Measurements from ENCODE around the gene TMEM54.

Gene TMEM54

DNA sequence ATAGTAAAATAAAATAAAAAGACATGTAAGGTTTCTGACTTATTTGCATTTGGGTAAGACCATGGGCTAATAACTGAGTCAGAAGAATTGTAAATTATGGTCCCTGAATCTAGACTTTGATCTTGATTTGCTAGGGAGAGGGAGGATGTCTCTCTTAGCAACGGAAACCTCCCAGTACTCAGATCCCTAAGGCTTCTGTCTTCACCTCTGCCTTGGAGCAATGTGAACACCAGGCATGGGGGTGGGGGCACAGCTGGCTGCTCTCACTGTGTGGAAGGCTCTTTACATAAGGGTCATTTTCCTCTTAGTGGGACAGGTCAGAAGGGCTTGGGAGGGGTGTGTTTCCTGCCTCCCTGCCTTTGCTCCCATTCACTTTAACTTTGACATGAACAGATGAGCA is 17.0 kb upstream of the TMEM54 start:
- H3K4me3 ChIP-seq (ENCODE audit: low read depth, low read length) = no peak overlapping the region
- DNase-seq (ENCODE audit: low read depth) = no peak
- TF ChIP-seq MYC (IDR thresholded peaks at IDR 0.05; ENCODE audit: low read depth, low read length) (no peak), CTCF (IDR thresholded peaks at IDR 0.05; ENCODE audit: low read depth, low read length) (no peak), POLR2A (IDR thresholded peaks at IDR 0.05; ENCODE audit: extremely low read depth, insufficient read length) (no peak)
- TF ChIP-seq, protein P1, sequence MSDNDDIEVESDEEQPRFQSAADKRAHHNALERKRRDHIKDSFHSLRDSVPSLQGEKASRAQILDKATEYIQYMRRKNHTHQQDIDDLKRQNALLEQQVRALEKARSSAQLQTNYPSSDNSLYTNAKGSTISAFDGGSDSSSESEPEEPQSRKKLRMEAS (IDR thresholded peaks at IDR 0.05; ENCODE audit: low read depth, low read length) = no peak

DNA sequence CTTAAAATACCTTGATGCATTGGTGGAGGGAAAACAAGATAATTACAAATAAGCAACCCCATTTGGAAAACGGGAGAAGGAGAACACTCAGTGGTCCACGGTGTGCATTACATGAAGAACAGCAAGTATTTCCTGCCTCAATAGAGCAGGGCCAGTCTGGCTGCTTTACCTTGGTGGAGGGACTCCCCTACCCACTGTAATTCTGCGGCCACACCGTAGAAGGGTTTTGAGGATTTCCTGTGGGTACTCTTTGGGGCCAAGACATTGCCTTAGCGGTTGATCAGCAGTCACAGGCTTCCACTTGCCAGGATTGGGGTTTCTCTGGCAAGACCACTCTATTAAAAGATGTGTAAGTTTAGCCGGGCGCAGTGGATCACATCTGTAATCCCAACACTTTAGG is 16.3 kb upstream of the TMEM54 start:
- TF ChIP-seq MYC (IDR thresholded peaks at IDR 0.05; ENCODE audit: low read depth, low read length) = no peak
- TF ChIP-seq, protein P1 (IDR thresholded peaks at IDR 0.05; ENCODE audit: low read depth, low read length) = no peak
- no peak for TF ChIP-seq CTCF (IDR thresholded peaks at IDR 0.05; ENCODE audit: low read depth, low read length)
- TF ChIP-seq POLR2A (IDR thresholded peaks at IDR 0.05; ENCODE audit: extremely low read depth, insufficient read length) = no peak
- DNase-seq (ENCODE audit: low read depth) = no peak
- no peak overlapping the region for H3K4me3 ChIP-seq (ENCODE audit: low read depth, low read length)

GRCh38 chr1:32915766-32916706 is 14.8 kb upstream of the TMEM54 start:
- DNase-seq (ENCODE audit: low read depth) = no peak
- no peak overlapping the region for H3K4me3 ChIP-seq (ENCODE audit: low read depth, low read length)
- TF ChIP-seq CTCF (IDR thresholded peaks at IDR 0.05; ENCODE audit: low read depth, low read length) (no peak), POLR2A (IDR thresholded peaks at IDR 0.05; ENCODE audit: extremely low read depth, insufficient read length) (no peak), MYC (IDR thresholded peaks at IDR 0.05; ENCODE audit: low read depth, low read length) (no peak)
- TF ChIP-seq, protein P1 (IDR thresholded peaks at IDR 0.05; ENCODE audit: low read depth, low read length) = no peak

DNA sequence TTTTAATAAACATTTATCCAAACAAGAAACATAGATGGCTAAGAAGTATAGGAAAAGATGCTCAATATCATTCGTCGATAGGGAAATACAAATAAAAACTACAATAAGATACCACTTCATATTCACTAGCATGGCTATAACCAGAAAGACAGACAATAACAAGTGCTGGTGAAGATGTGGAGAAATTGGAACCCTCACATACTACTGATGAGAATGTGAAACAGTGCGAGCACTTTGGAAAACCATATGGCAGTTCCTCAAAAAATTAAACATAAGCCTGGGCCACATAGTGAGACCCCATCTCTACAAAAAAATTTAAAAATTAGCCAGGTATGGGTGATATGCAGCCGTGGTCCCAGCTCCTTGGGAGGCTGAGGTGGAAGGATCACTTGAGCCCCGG is 9.1 kb upstream of the TMEM54 start:
- no peak for TF ChIP-seq CTCF (IDR thresholded peaks at IDR 0.05; ENCODE audit: low read depth, low read length)
- TF ChIP-seq POLR2A (IDR thresholded peaks at IDR 0.05; ENCODE audit: extremely low read depth, insufficient read length) = no peak
- no peak for TF ChIP-seq MYC (IDR thresholded peaks at IDR 0.05; ENCODE audit: low read depth, low read length)
- TF ChIP-seq, protein P1 (IDR thresholded peaks at IDR 0.05; ENCODE audit: low read depth, low read length) = no peak
- no peak for DNase-seq (ENCODE audit: low read depth)
- H3K4me3 ChIP-seq (ENCODE audit: low read depth, low read length) = no peak overlapping the region

DNA sequence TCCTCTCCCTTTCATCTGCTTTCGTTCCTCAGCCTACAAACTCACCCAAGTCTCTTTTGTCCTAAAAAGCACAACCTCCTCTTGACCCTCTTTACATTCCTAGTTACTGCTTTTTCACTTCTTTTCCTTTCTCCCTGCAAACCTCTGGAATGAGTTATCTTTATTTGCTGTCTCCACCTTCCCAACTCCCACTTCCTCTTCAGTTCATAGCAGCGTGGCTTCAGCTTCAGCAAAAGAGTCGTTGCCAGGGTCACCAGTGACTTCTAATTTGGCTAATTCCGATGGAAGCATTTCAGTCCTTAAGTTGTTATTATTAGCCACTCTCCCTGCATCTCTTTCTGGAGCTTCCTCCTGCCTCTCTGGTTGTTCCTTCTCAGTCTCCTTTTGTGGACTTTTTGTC is 6.2 kb upstream of the TMEM54 start:
- DNase-seq (ENCODE audit: low read depth) = no peak
- TF ChIP-seq, protein P1 (IDR thresholded peaks at IDR 0.05; ENCODE audit: low read depth, low read length) = no peak
- TF ChIP-seq POLR2A (IDR thresholded peaks at IDR 0.05; ENCODE audit: extremely low read depth, insufficient read length) (no peak), CTCF (IDR thresholded peaks at IDR 0.05; ENCODE audit: low read depth, low read length) (no peak), MYC (IDR thresholded peaks at IDR 0.05; ENCODE audit: low read depth, low read length) (no peak)
- no peak overlapping the region for H3K4me3 ChIP-seq (ENCODE audit: low read depth, low read length)

All from NB4 (cell line).